Naive thymus-derived CD8-positive, alpha-beta T cell (primary cell): Measurements from ENCODE around the gene ABCD3. TPM values are rescaled to one million over a fixed set of nuclear protein-coding genes. Genes with fewer than 3 reads are reported as not detected.
"Not testable (repeated sequence)": the region's sequence is repeated elsewhere in the genome, so short reads cannot be mapped to it uniquely, and the experiment has no call there.

Experiments
- ATAC-seq, 2 donors: fragments of 150-1000 bp; cut with Tn5 transposase in 1 of 2; sonication (Bioruptor Pico), chemical (Tn5 transposase) in 1 of 2; 1 replicate in 1 of 2; 2 replicates in 1 of 2; pipeline ENCODE4 v1.10.0; 2021; ENCODE audit warnings: mild to moderate bottlenecking in 2 of 2, moderate library complexity in 2 of 2
- POLR2A ChIA-PET: fragments of 350-600 bp; sonication (Branson Sonifier 250); formaldehyde crosslinking; loops from one replicate; lab custom pipeline; 2021; ENCODE audit warnings: antibody characterized with exemption; lab: Charles Lee
- DNase-seq, 10 donors: peaks; one replicate each; pipeline versions ENCODE4 v3.0.0 to v3.0.0-alpha.2; 2020 to 2022
- H3K27ac Mint-ChIP-seq, 10 donors: one replicate each; pipeline ENCODE4 v1.8.0; 2020 to 2022; ENCODE audit warnings: mild to moderate bottlenecking in 10 of 10, mixed read lengths in 10 of 10, moderate library complexity in 4 of 10, inconsistent platforms in 1 of 10
- H3K27me3 Mint-ChIP-seq, 5 donors: one replicate each; pipeline ENCODE4 v1.8.0; 2021 to 2022; ENCODE audit warnings: mixed read lengths in 5 of 5
- H3K36me3 Mint-ChIP-seq, 3 donors: one replicate each; pipeline ENCODE4 v1.8.0; 2020 to 2022; ENCODE audit warnings: mixed read lengths in 3 of 3, mild to moderate bottlenecking in 2 of 3, inconsistent platforms in 1 of 3
- H3K4me1 Mint-ChIP-seq, 4 donors: one replicate each; pipeline ENCODE4 v1.8.0; 2021 to 2022; ENCODE audit warnings: mixed read lengths in 4 of 4
- H3K4me3 Mint-ChIP-seq, 10 donors: one replicate each; pipeline ENCODE4 v1.8.0; 2020 to 2022; ENCODE audit warnings: mild to moderate bottlenecking in 10 of 10, mixed read lengths in 10 of 10, moderate library complexity in 6 of 10, inconsistent platforms in 1 of 10
- H3K9me3 Mint-ChIP-seq, 9 donors: one replicate each; pipeline ENCODE4 v1.8.0; 2020 to 2022; ENCODE audit warnings: mixed read lengths in 9 of 9, mild to moderate bottlenecking in 3 of 9, inconsistent platforms in 1 of 9, moderate library complexity in 1 of 9
- polyA plus RNA-seq, 3 donors: library from polyadenylated mRNA; unstranded; fragments of 300-500 nt; fragmentation: Illumina TruSeq; gene quantifications; one replicate each; pipeline ENCODE4 v1.2.3, GENCODE V29; 2021
- total RNA-seq, 8 experiments: library from RNA in 2 of 8; stranded (reverse) in 2 of 8; gene quantifications; one replicate each; pipeline ENCODE4 v1.2.3 and lab custom pipeline; 2021 to 2026

Gene ABCD3
- total and polyA plus RNA-seq, 5 experiments from 2014 or later = 27.3 to 32.9 (median 27.7) TPM

GRCh38 chr1:94417728-94417977 lies 536 bp upstream of the ABCD3 start:
- Mint-ChIP-seq H3K9me3 (no peaks in the 10 kb centered on the region), H3K36me3 (no peaks in the 10 kb centered on the region), H3K4me1 (peaks cover 12 to 36% (median 34%) of the 10 kb centered on the region in 4 donors), H3K27me3 (peaks cover 0 to 5% (median 3%) of the 10 kb centered on the region in 5 donors), H3K27ac (no peak overlapping the region), H3K4me3 (no peak overlapping the region)
- POLR2A ChIA-PET = interaction anchor here (0.6 to 2.7 kb wide), 9 partner anchors 8 to 816 kb away, joined by 3 to 13 read pairs (median 4); partner anchors contain the start of genes ALG14 and RWDD3
- DNase-seq = no peak
- ATAC-seq = no peak

GRCh38 chr1:94418664-94419655 lies 771 bp downstream of the ABCD3 start:
- peak overlapping the region in 1 of 10 donors; percentile 89 for H3K4me3 Mint-ChIP-seq
- peaks cover 0 to 5% (median 3%) of the 10 kb centered on the region in 5 donors for H3K27me3 Mint-ChIP-seq
- no peaks in the 10 kb centered on the region for H3K36me3 Mint-ChIP-seq
- no peaks in the 10 kb centered on the region for H3K9me3 Mint-ChIP-seq
- ATAC-seq = no peak
- peak in 2 of 10 donors; percentile 2 to 16 for DNase-seq
- peak overlapping the region in 8 of 10 donors; percentile 3 to 92 (median 83) for H3K27ac Mint-ChIP-seq
- POLR2A ChIA-PET = interaction anchor here (0.9 to 2.7 kb wide), 7 partner anchors 34 to 815 kb away, joined by 3 to 13 read pairs (median 4); partner anchors contain the start of genes ALG14 and RWDD3
- H3K4me1 Mint-ChIP-seq = peaks cover 15 to 49% (median 43%) of the 10 kb centered on the region in 4 donors

GRCh38 chr1:94422115-94422820 lies 4.1 kb downstream of the ABCD3 start:
- no peak for ATAC-seq
- Mint-ChIP-seq H3K36me3 (no peaks in the 10 kb centered on the region), H3K4me3 (peak overlapping the region in 6 of 10 donors; percentile 1 to 64 (median 50)), H3K4me1 (peaks cover 29 to 80% (median 64%) of the 10 kb centered on the region in 4 donors), H3K9me3 (no peaks in the 10 kb centered on the region), H3K27ac (no peak overlapping the region), H3K27me3 (no peaks in the 10 kb centered on the region)
- DNase-seq = no peak
- POLR2A ChIA-PET = no interaction called here

- peak overlapping the region in 5 of 10 donors; percentile 3 to 49 (median 12) for H3K4me3 Mint-ChIP-seq
- ATAC-seq = no peak
- peaks cover 0 to 4% (median 0%) of the 10 kb centered on the region in 9 donors for H3K9me3 Mint-ChIP-seq
- H3K27me3 Mint-ChIP-seq = no peaks in the 10 kb centered on the region
- H3K4me1 Mint-ChIP-seq = peaks cover 43 to 84% (median 64%) of the 10 kb centered on the region in 4 donors
- H3K36me3 Mint-ChIP-seq = peaks cover 2 to 7% (median 6%) of the 10 kb centered on the region in 3 donors
- POLR2A ChIA-PET = interaction anchor here (0.9 kb wide), 1 partner anchor 9 kb away, joined by 3 read pairs; no protein-coding TSS in a partner anchor
- DNase-seq = no peak
- H3K27ac Mint-ChIP-seq = peak overlapping the region in 2 of 10 donors; percentile 24 to 29
These were observed 7.8 kb downstream of the ABCD3 start for GRCh38 chr1:94425821-94426484.

- DNase-seq, POLR2A ChIA-PET, ATAC-seq, H3K27me3 Mint-ChIP-seq, H3K36me3 Mint-ChIP-seq, H3K9me3 Mint-ChIP-seq: not testable (repeated sequence)
- Mint-ChIP-seq H3K4me1 (peaks cover 40 to 80% (median 64%) of the 10 kb centered on the region in 4 donors), H3K4me3 (peak overlapping the region in 1 of 10 donors; percentile 12), H3K27ac (peak overlapping the region in 1 of 10 donors; percentile 29)
These were observed 8.3 kb downstream of the ABCD3 start for GRCh38 chr1:94426485-94426870.

GRCh38 chr1:94428441-94428840 lies 10.3 kb downstream of the ABCD3 start:
- POLR2A ChIA-PET = no interaction called here
- Mint-ChIP-seq H3K4me1 (peaks cover 35 to 60% (median 49%) of the 10 kb centered on the region in 4 donors), H3K4me3 (peak overlapping the region in 1 of 10 donors; percentile 2)

GRCh38 chr1:94428927-94429528 lies 10.8 kb downstream of the ABCD3 start:
- POLR2A ChIA-PET, H3K9me3 Mint-ChIP-seq, ATAC-seq, H3K27me3 Mint-ChIP-seq, DNase-seq: not testable (repeated sequence)
- Mint-ChIP-seq H3K36me3 (peaks cover 10 to 14% (median 13%) of the 10 kb centered on the region in 3 donors), H3K4me1 (peaks cover 34 to 54% (median 47%) of the 10 kb centered on the region in 4 donors), H3K4me3 (peak overlapping the region in 1 of 10 donors; percentile 2), H3K27ac (peak overlapping the region in 2 of 10 donors; percentile 36 to 85)

More at GRCh38 chr1:94428441-94428840, 10.3 kb downstream of the ABCD3 start:
- H3K27ac Mint-ChIP-seq = no peak overlapping the region
- H3K9me3 Mint-ChIP-seq = peaks cover 0 to 4% (median 0%) of the 10 kb centered on the region in 9 donors
- DNase-seq (no peak), ATAC-seq (no peak)
- H3K36me3 Mint-ChIP-seq = peaks cover 7 to 13% (median 11%) of the 10 kb centered on the region in 3 donors
- no peaks in the 10 kb centered on the region for H3K27me3 Mint-ChIP-seq

GRCh38 chr1:94430066-94430465 lies 11.9 kb downstream of the ABCD3 start:
- H3K4me3 Mint-ChIP-seq, ATAC-seq: not testable (repeated sequence)

GRCh38 chr1:94433866-94434265 lies 15.7 kb downstream of the ABCD3 start:
- DNase-seq (no peak), ATAC-seq (no peak)
- peaks cover 28 to 48% (median 42%) of the 10 kb centered on the region in 4 donors for H3K4me1 Mint-ChIP-seq
- no peak overlapping the region for H3K27ac Mint-ChIP-seq
- POLR2A ChIA-PET = no interaction called here
- peaks cover 0 to 19% (median 11%) of the 10 kb centered on the region in 9 donors for H3K9me3 Mint-ChIP-seq
- H3K27me3 Mint-ChIP-seq = no peaks in the 10 kb centered on the region
- no peak overlapping the region for H3K4me3 Mint-ChIP-seq
- H3K36me3 Mint-ChIP-seq = peaks cover 18 to 30% (median 25%) of the 10 kb centered on the region in 3 donors

More at GRCh38 chr1:94430066-94430465, 11.9 kb downstream of the ABCD3 start:
- DNase-seq, POLR2A ChIA-PET, H3K9me3 Mint-ChIP-seq, H3K27me3 Mint-ChIP-seq: not testable (repeated sequence)
- Mint-ChIP-seq H3K36me3 (peaks cover 10 to 19% (median 13%) of the 10 kb centered on the region in 3 donors), H3K4me1 (peaks cover 38 to 56% (median 49%) of the 10 kb centered on the region in 4 donors), H3K27ac (peak overlapping the region in 7 of 10 donors; percentile 0 to 85 (median 35))

- Mint-ChIP-seq H3K27ac (peak overlapping the region in 2 of 10 donors; percentile 13 to 26), H3K4me1 (peaks cover 26 to 48% (median 40%) of the 10 kb centered on the region in 4 donors), H3K36me3 (peaks cover 16 to 28% (median 21%) of the 10 kb centered on the region in 3 donors), H3K27me3 (no peaks in the 10 kb centered on the region), H3K4me3 (no peak overlapping the region), H3K9me3 (peaks cover 0 to 19% (median 11%) of the 10 kb centered on the region in 9 donors)
- no peak for DNase-seq
- no peak for ATAC-seq
- POLR2A ChIA-PET = no interaction called here
These were observed 16.3 kb downstream of the ABCD3 start for GRCh38 chr1:94434365-94435045.

GRCh38 chr1:94438692-94439276 lies 20.6 kb downstream of the ABCD3 start:
- no peaks in the 10 kb centered on the region for H3K27me3 Mint-ChIP-seq
- peaks cover 12 to 43% (median 35%) of the 10 kb centered on the region in 3 donors for H3K36me3 Mint-ChIP-seq
- peak in 1 of 10 donors; percentile 34 for DNase-seq
- H3K9me3 Mint-ChIP-seq = peaks cover 0 to 42% (median 28%) of the 10 kb centered on the region in 9 donors
- H3K27ac Mint-ChIP-seq = peak overlapping the region in 3 of 10 donors; percentile 20 to 76 (median 73)
- POLR2A ChIA-PET = no interaction called here
- peak overlapping the region in 3 of 10 donors; percentile 15 to 52 (median 32) for H3K4me3 Mint-ChIP-seq
- ATAC-seq = peak; percentile 37 to 73
- peaks cover 18 to 49% (median 31%) of the 10 kb centered on the region in 4 donors for H3K4me1 Mint-ChIP-seq
